SK-N-SH treated with all-trans-retinoic acid at 6 μM for 48 hours (cell line): ENCODE data around the gene FOXD1.

Experiments used
- BACH2 ChIP-seq: fragments of 250-450 bp; sonication (Bioruptor Pico); IDR thresholded peaks from 2 replicates; pipeline ENCODE4 v1.9.0; 2021; ENCODE audit warnings: mild to moderate bottlenecking, borderline replicate concordance
- CSDC2 ChIP-seq: fragments of 250-450 bp; sonication (Bioruptor Pico); IDR thresholded peaks from 2 replicates; pipeline ENCODE4 v1.5.0; 2020; ENCODE audit warnings: mild to moderate bottlenecking, moderate library complexity
- OSR1 ChIP-seq: fragments of 250-450 bp; sonication (Bioruptor Pico); IDR thresholded peaks from 2 replicates; pipeline ENCODE4 v1.8.0; 2022; ENCODE audit warnings: moderate library complexity, mild to moderate bottlenecking, inconsistent platforms
- PATZ1 ChIP-seq: fragments of 250-450 bp; sonication (Bioruptor Pico); IDR thresholded peaks from 2 replicates; pipeline ENCODE4 v1.8.0; 2020; ENCODE audit warnings: mild to moderate bottlenecking, moderate library complexity, borderline replicate concordance
- POU6F1 ChIP-seq: fragments of 250-450 bp; sonication (Bioruptor Pico); IDR thresholded peaks from 2 replicates; pipeline ENCODE4 v1.8.0; 2021; ENCODE audit warnings: low read depth, mild to moderate bottlenecking, moderate library complexity, borderline replicate concordance
- RARB ChIP-seq: fragments of 250-450 bp; sonication (Bioruptor Pico); IDR thresholded peaks from 2 replicates; pipeline ENCODE4 v1.8.0; 2021; ENCODE audit warnings: mild to moderate bottlenecking, moderate library complexity
- TOX ChIP-seq: fragments of 250-450 bp; sonication (Bioruptor Pico); IDR thresholded peaks from 2 replicates; pipeline ENCODE4 v1.8.0; 2021; ENCODE audit warnings: mild to moderate bottlenecking, moderate library complexity, borderline replicate concordance
- ZC3H10 ChIP-seq: fragments of 250-450 bp; sonication (Bioruptor Pico); IDR thresholded peaks from 2 replicates; pipeline ENCODE4 v1.5.1; 2021; ENCODE audit warnings: mild to moderate bottlenecking, moderate library complexity
- ZNF70 ChIP-seq: fragments of 450-650 bp; formaldehyde crosslinking; IDR thresholded peaks from 2 replicates; pipeline ENCODE4 v1.5.0; 2020; ENCODE audit warnings: mild to moderate bottlenecking, moderate library complexity
- TF ChIP-seq, protein P1 (sequence below): fragments of 250-450 bp; sonication (Bioruptor Pico); IDR thresholded peaks from 2 replicates; pipeline ENCODE4 v1.5.1; 2020; ENCODE audit warnings: low read depth, mild to moderate bottlenecking, moderate library complexity
- TF ChIP-seq, protein P2 (sequence below): fragments of 250-450 bp; sonication (Bioruptor Pico); IDR thresholded peaks from 2 replicates; pipeline ENCODE4 v1.5.0; 2020; ENCODE audit warnings: mild to moderate bottlenecking, moderate library complexity

DNA sequence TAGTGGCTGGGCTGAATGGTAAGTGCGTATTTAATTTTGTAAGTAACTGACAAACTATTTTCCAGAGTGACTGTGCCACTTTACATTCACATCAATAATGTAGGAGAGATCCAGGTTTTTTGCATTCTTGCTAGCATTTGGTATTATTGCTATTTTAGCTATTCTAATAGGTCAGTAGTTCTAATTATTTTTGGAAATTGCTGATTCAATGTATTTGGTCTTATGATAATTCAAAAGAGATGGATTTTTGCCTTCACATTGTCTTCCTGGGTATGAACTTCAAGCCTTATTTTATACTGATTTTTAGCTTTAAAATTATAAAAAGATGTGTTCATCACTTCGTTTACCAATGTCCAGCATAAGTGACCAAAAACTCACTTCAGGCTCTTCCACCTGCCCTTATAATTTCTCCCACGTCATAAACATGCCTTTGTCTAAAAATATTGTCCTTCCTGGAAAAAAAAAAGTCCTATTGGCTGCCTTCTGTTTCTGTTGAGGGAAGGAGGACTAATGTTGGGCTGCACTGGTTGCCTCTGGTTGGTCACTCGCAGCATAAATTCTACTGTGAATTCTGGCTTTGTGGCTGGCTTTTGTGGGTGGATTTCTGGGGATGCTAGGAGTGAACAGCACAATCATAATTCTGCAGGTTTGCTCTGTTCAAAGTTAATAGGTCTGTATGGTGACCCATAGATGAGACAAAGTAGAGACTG is 15.2 kb downstream of the FOXD1 start:
- TF ChIP-seq, protein P1, sequence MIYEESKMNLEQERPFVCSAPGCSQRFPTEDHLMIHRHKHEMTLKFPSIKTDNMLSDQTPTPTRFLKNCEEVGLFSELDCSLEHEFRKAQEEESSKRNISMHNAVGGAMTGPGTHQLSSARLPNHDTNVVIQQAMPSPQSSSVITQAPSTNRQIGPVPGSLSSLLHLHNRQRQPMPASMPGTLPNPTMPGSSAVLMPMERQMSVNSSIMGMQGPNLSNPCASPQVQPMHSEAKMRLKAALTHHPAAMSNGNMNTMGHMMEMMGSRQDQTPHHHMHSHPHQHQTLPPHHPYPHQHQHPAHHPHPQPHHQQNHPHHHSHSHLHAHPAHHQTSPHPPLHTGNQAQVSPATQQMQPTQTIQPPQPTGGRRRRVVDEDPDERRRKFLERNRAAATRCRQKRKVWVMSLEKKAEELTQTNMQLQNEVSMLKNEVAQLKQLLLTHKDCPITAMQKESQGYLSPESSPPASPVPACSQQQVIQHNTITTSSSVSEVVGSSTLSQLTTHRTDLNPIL (CRISPR knock-in tag), result no peak
- TF ChIP-seq RARB (CRISPR knock-in tag) (no peak), ZNF70 (no peak), ZC3H10 (CRISPR knock-in tag) (no peak), OSR1 (CRISPR knock-in tag) (no peak), TOX (no peak), POU6F1 (CRISPR knock-in tag) (no peak), PATZ1 (CRISPR knock-in tag) (no peak), BACH2 (CRISPR knock-in tag) (no peak), CSDC2 (no peak)
- TF ChIP-seq, protein P2, sequence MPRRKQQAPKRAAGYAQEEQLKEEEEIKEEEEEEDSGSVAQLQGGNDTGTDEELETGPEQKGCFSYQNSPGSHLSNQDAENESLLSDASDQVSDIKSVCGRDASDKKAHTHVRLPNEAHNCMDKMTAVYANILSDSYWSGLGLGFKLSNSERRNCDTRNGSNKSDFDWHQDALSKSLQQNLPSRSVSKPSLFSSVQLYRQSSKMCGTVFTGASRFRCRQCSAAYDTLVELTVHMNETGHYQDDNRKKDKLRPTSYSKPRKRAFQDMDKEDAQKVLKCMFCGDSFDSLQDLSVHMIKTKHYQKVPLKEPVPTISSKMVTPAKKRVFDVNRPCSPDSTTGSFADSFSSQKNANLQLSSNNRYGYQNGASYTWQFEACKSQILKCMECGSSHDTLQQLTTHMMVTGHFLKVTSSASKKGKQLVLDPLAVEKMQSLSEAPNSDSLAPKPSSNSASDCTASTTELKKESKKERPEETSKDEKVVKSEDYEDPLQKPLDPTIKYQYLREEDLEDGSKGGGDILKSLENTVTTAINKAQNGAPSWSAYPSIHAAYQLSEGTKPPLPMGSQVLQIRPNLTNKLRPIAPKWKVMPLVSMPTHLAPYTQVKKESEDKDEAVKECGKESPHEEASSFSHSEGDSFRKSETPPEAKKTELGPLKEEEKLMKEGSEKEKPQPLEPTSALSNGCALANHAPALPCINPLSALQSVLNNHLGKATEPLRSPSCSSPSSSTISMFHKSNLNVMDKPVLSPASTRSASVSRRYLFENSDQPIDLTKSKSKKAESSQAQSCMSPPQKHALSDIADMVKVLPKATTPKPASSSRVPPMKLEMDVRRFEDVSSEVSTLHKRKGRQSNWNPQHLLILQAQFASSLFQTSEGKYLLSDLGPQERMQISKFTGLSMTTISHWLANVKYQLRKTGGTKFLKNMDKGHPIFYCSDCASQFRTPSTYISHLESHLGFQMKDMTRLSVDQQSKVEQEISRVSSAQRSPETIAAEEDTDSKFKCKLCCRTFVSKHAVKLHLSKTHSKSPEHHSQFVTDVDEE, result no peak
